Spleen (tissue), 7 donors: ENCODE data around the gene PGBD2.
"Not testable (repeated sequence)": the region's sequence is repeated elsewhere in the genome, so short reads cannot be mapped to it uniquely, and the experiment has no call there.

Experiments
- CTCF ChIP-seq, 11 experiments: fragments of 200-600 bp in 7 of 11; fragments of 450-650 bp in 4 of 11; sonication (generic) in 4 of 11; IDR thresholded peaks in 8 of 11; conservative IDR thresholded peaks in 3 of 11; 1 replicate in 7 of 11; 2 replicates in 4 of 11; pipeline versions ENCODE4 v1.4.0 to v1.8.0; 2016 to 2021; ENCODE audit warnings: antibody characterized with exemption in 11 of 11, inconsistent platforms in 4 of 11, mild to moderate bottlenecking in 1 of 11
- POLR2A ChIP-seq, 3 donors: fragments of 450-650 bp; IDR thresholded peaks; one replicate each; pipeline ENCODE4 v1.5.1; 2017; ENCODE audit warnings: antibody characterized with exemption in 3 of 3, mild to moderate bottlenecking in 1 of 3
- donor health status: DM: no; HTN: no; CAD: no; lungs with moderate emphysema.
- donor health status: DM: no; HTN: no; CAD: no.
- donor health status: DM: no; HTN: no; CAD: no.

- TF ChIP-seq POLR2A (IDR thresholded peaks at IDR 0.05); CTCF (IDR thresholded peaks at IDR 0.05 in 8 of 11, conservative IDR thresholded peaks at IDR 0.05 in 3 of 11): not testable (repeated sequence)
Measured at GRCh38 chr1:248889914-248890243, 16.2 kb upstream of the PGBD2 start.
